H9 (cell line): ENCODE data around the gene ADAR. TPM values are rescaled to one million over a fixed set of nuclear protein-coding genes. Genes with fewer than 3 reads are reported as not detected.

ENCODE experiments used
- DNase-seq: peaks from one replicate; pipeline ENCODE4 v3.0.0-alpha.2; 2017
- H2AFZ ChIP-seq: one replicate; pipeline ENCODE4 v1.6.1; 2013; ENCODE audit warnings: mild to moderate bottlenecking, low read length, control low read depth, moderate library complexity
- H2AK5ac ChIP-seq: 2 replicates; pipeline ENCODE4 v1.6.1; 2013; ENCODE audit warnings: low read length, control low read depth, mixed read lengths; ENCODE audit not compliant: insufficient read length
- H2BK120ac ChIP-seq: one replicate; pipeline ENCODE4 v1.6.1; 2013; ENCODE audit warnings: low read depth, mild to moderate bottlenecking, low read length, control low read depth, inconsistent platforms; ENCODE audit not compliant: poor library complexity, severe bottlenecking
- H2BK12ac ChIP-seq: 2 replicates; pipeline ENCODE4 v1.6.1; 2013; ENCODE audit warnings: low read length, control low read depth, mixed read lengths, low read depth; ENCODE audit not compliant: insufficient read length
- H2BK15ac ChIP-seq: 2 replicates; pipeline ENCODE4 v1.6.1; 2013; ENCODE audit warnings: low read depth, low read length, control low read depth
- H2BK20ac ChIP-seq: one replicate; pipeline ENCODE4 v1.6.1; 2013; ENCODE audit warnings: low read depth, mild to moderate bottlenecking, low read length, control low read depth, inconsistent platforms; ENCODE audit not compliant: poor library complexity, severe bottlenecking
- H2BK5ac ChIP-seq: 2 replicates; pipeline ENCODE4 v1.6.1; 2013; ENCODE audit warnings: low read length, control low read depth, mixed read lengths; ENCODE audit not compliant: insufficient read length
- H3K14ac ChIP-seq: 2 replicates; pipeline ENCODE4 v1.6.1; 2013; ENCODE audit warnings: low read length, control low read depth; ENCODE audit not compliant: insufficient read depth
- H3K18ac ChIP-seq: 2 replicates; pipeline ENCODE4 v1.6.1; 2013; ENCODE audit warnings: low read depth, mild to moderate bottlenecking, mixed read lengths, low read length, control low read depth; ENCODE audit not compliant: insufficient read length
- H3K23ac ChIP-seq: 2 replicates; pipeline ENCODE4 v1.6.1; 2013; ENCODE audit warnings: low read length, control low read depth, mixed read lengths, low read depth; ENCODE audit not compliant: insufficient read length
- H3K23me2 ChIP-seq: 2 replicates; pipeline ENCODE4 v1.6.1; 2013; ENCODE audit warnings: low read depth, mild to moderate bottlenecking, mixed read lengths, low read length, control low read depth; ENCODE audit not compliant: insufficient read length, poor library complexity, severe bottlenecking
- H3K27ac ChIP-seq: 2 replicates; pipeline ENCODE4 v1.5.1; 2013; ENCODE audit warnings: low read length, control low read depth, mixed read lengths, low read depth; ENCODE audit not compliant: insufficient read length
- H3K27me3 ChIP-seq: 2 replicates; pipeline ENCODE4 v1.6.1; 2013; ENCODE audit warnings: low read length, control low read depth, inconsistent platforms; ENCODE audit not compliant: insufficient read depth
- H3K4ac ChIP-seq: 2 replicates; pipeline ENCODE4 v1.6.1; 2013; ENCODE audit warnings: low read depth, mild to moderate bottlenecking, control low read depth, inconsistent platforms, low read length, moderate library complexity
- H3K4me1 ChIP-seq: 2 replicates; pipeline ENCODE4 v1.6.1; 2013; ENCODE audit warnings: low read length, control low read depth, inconsistent platforms; ENCODE audit not compliant: insufficient read depth
- H3K4me2 ChIP-seq: 2 replicates; pipeline ENCODE4 v1.6.1; 2013; ENCODE audit warnings: low read length, control low read depth, mixed read lengths; ENCODE audit not compliant: insufficient read length, insufficient read depth
- H3K56ac ChIP-seq: 2 replicates; pipeline ENCODE4 v1.6.1; 2013; ENCODE audit warnings: low read depth, mild to moderate bottlenecking, mixed read lengths, low read length, control low read depth; ENCODE audit not compliant: insufficient read length
- H3K79me1 ChIP-seq: 2 replicates; pipeline ENCODE4 v1.6.1; 2013; ENCODE audit warnings: low read depth, mild to moderate bottlenecking, moderate library complexity, low read length, control low read depth, inconsistent platforms; ENCODE audit not compliant: insufficient read depth, poor library complexity, severe bottlenecking
- H3K79me2 ChIP-seq: 2 replicates; pipeline ENCODE4 v1.6.1; 2013; ENCODE audit warnings: low read length, control low read depth, inconsistent platforms; ENCODE audit not compliant: insufficient read depth
- H3K9ac ChIP-seq: 2 replicates; pipeline ENCODE4 v1.6.1; 2013; ENCODE audit warnings: low read length, control low read depth, mixed read lengths; ENCODE audit not compliant: insufficient read length; ENCODE audit errors: extremely low read depth
- H3K9me3 ChIP-seq: one replicate; pipeline ENCODE4 v1.6.1; 2013; ENCODE audit warnings: low read depth, low read length, inconsistent platforms; ENCODE audit not compliant: control insufficient read depth
- H3T11ph ChIP-seq: one replicate; pipeline ENCODE4 v1.6.1; 2013; ENCODE audit warnings: mild to moderate bottlenecking, low read length, control low read depth, inconsistent platforms
- H4K20me1 ChIP-seq: one replicate; pipeline ENCODE4 v1.6.1; 2013; ENCODE audit not compliant: control insufficient read depth, insufficient read length, insufficient read depth
- H4K5ac ChIP-seq: 2 replicates; pipeline ENCODE4 v1.6.1; 2013; ENCODE audit warnings: low read depth, mild to moderate bottlenecking, mixed read lengths, low read length, control low read depth; ENCODE audit not compliant: insufficient read length
- H4K8ac ChIP-seq: replicated peaks from 2 replicates; pipeline ENCODE4 v1.6.1; 2013; ENCODE audit warnings: low read length, control low read depth, mixed read lengths, low read depth; ENCODE audit not compliant: insufficient read length
- H4K91ac ChIP-seq: 2 replicates; pipeline ENCODE4 v1.6.1; 2013; ENCODE audit warnings: low read depth, mild to moderate bottlenecking, moderate library complexity, mixed read lengths, low read length, control low read depth; ENCODE audit not compliant: insufficient read length
- H3K27ac Mint-ChIP-seq, 3 experiments: 2 replicates in 2 of 3; 3 replicates in 1 of 3; pipeline ENCODE4 v1.8.0; 2020 to 2021; ENCODE audit warnings: mixed read lengths in 3 of 3, mild to moderate bottlenecking in 1 of 3, moderate library complexity in 1 of 3
- H3K27me3 Mint-ChIP-seq: 2 replicates; pipeline ENCODE4 v1.8.0; 2021; ENCODE audit warnings: low read depth, mild to moderate bottlenecking, moderate library complexity, mixed read lengths
- H3K36me3 Mint-ChIP-seq, 3 experiments: 2 replicates in 2 of 3; 3 replicates in 1 of 3; pipeline ENCODE4 v1.8.0; 2020 to 2021; ENCODE audit warnings: low read depth in 3 of 3, mixed read lengths in 3 of 3; ENCODE audit not compliant: insufficient read depth in 1 of 3
- H3K4me1 Mint-ChIP-seq, 2 experiments: 2 replicates each; pipeline ENCODE4 v1.8.0; 2020; ENCODE audit warnings: mixed read lengths in 2 of 2
- H3K4me3 Mint-ChIP-seq, 2 experiments: 2 replicates in 1 of 2; 3 replicates in 1 of 2; pipeline ENCODE4 v1.8.0; 2020 to 2021; ENCODE audit warnings: mild to moderate bottlenecking in 2 of 2, mixed read lengths in 2 of 2, moderate library complexity in 1 of 2
- H3K9me3 Mint-ChIP-seq, 2 experiments: 2 replicates in 1 of 2; 3 replicates in 1 of 2; pipeline ENCODE4 v1.8.0; 2020; ENCODE audit warnings: mild to moderate bottlenecking in 2 of 2, mixed read lengths in 2 of 2, moderate library complexity in 1 of 2
- WGBS: extraction: QIAGEN DNeasy Blood & Tissue Kit; methylation state at CpG from one replicate; pipeline ENCODE4 v1.1.7; 2013; ENCODE audit warnings: missing lambda C conversion rate, low lambda C conversion rate, mixed read lengths; ENCODE audit not compliant: insufficient read length; ENCODE audit errors: extremely low coverage; 5-methylcytosine and 5-hydroxymethylcytosine counted together
- total RNA-seq: library from RNA; stranded (reverse); gene quantifications from 2 replicates; pipeline ENCODE4 v1.2.1, GENCODE V29; 2021
- TF ChIP-seq, protein P1 (sequence below): fragments of 200-600 bp; sonication (generic); conservative IDR thresholded peaks from 3 replicates; pipeline ENCODE4 v1.8.0; 2021; ENCODE audit warnings: antibody characterized with exemption, mild to moderate bottlenecking

Gene ADAR
- total RNA-seq, 1 experiment from 2014 or later, result 236 TPM

DNA sequence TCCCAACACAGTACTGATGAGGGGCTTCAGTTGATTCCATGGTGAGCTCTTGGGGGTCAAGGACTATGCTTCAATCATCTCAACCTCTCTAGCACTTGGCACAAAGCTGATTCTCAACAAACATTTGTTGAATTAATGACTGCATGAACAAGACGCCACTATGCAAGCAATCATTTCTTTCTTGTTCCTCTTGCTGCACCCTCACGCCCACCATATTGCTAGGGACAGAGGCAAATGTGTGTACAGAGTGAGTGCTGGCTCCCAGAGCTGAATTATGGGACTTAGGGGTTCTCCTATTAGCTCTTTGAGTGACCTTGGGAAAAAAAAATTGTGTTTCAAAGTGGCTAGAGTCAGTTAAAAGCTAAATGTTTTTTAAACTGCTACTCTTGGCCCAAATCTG is 2.5 kb downstream of the ADAR start:
- peaks cover 12% of the 10 kb centered on the region for H3K79me1 ChIP-seq
- H3K9me3 ChIP-seq, result no peaks in the 10 kb centered on the region
- peaks cover 51 to 52% of the 10 kb centered on the region in 2 experiments for H3K4me1 Mint-ChIP-seq
- peaks cover 12% of the 10 kb centered on the region for H3K23me2 ChIP-seq
- H2BK5ac ChIP-seq, result no peak overlapping the region
- no peak overlapping the region for H4K91ac ChIP-seq
- H3K79me2 ChIP-seq, result peaks cover 53% of the 10 kb centered on the region; the same call in 1 of the 2 replicates
- H3K27me3 Mint-ChIP-seq, result no peaks in the 10 kb centered on the region; the same call in 1 of the 2 replicates
- no peak overlapping the region for H3K4me2 ChIP-seq
- H4K8ac ChIP-seq, result no peak overlapping the region
- no peak overlapping the region for H2BK12ac ChIP-seq
- peaks cover 7% of the 10 kb centered on the region; the same call in 1 of the 2 replicates for H3K4me1 ChIP-seq
- 0 out of 5 replicates have a peak overlapping the region, but pooled peaks of 1 of the 2 experiments have one; percentile 18 for H3K4me3 Mint-ChIP-seq
- H3K27ac ChIP-seq, result no peak overlapping the region
- peaks cover 31 to 36% (median 35%) of the 10 kb centered on the region in 3 experiments for H3K36me3 Mint-ChIP-seq
- H3K23ac ChIP-seq, result no peak overlapping the region
- H2BK120ac ChIP-seq, result no peak overlapping the region
- no peak overlapping the region for H2BK15ac ChIP-seq
- H3K9me3 Mint-ChIP-seq, result no peaks in the 10 kb centered on the region
- H3K4ac ChIP-seq, result no peak overlapping the region
- H3K18ac ChIP-seq, result no peak overlapping the region
- no peaks in the 10 kb centered on the region for H3K27me3 ChIP-seq
- H2AK5ac ChIP-seq, result no peak overlapping the region
- TF ChIP-seq, protein P1, sequence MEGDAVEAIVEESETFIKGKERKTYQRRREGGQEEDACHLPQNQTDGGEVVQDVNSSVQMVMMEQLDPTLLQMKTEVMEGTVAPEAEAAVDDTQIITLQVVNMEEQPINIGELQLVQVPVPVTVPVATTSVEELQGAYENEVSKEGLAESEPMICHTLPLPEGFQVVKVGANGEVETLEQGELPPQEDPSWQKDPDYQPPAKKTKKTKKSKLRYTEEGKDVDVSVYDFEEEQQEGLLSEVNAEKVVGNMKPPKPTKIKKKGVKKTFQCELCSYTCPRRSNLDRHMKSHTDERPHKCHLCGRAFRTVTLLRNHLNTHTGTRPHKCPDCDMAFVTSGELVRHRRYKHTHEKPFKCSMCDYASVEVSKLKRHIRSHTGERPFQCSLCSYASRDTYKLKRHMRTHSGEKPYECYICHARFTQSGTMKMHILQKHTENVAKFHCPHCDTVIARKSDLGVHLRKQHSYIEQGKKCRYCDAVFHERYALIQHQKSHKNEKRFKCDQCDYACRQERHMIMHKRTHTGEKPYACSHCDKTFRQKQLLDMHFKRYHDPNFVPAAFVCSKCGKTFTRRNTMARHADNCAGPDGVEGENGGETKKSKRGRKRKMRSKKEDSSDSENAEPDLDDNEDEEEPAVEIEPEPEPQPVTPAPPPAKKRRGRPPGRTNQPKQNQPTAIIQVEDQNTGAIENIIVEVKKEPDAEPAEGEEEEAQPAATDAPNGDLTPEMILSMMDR, result no peak
- peaks cover 2% of the 10 kb centered on the region for H4K20me1 ChIP-seq
- H3K56ac ChIP-seq, result no peak overlapping the region
- no peak for DNase-seq
- H4K5ac ChIP-seq, result no peak overlapping the region
- H3T11ph ChIP-seq, result no peak overlapping the region
- H3K14ac ChIP-seq, result no peak overlapping the region
- no peak overlapping the region for H3K9ac ChIP-seq
- no peak overlapping the region for H2BK20ac ChIP-seq
- H2AFZ ChIP-seq, result no peak overlapping the region
- peak overlapping the region in 1 of 3 experiments; percentile 32; a peak in 2 of 7 replicates for H3K27ac Mint-ChIP-seq
- WGBS, result no CpG with 5 or more reads among the region's 2 CpGs
